ENCODE data around the gene TSSK3. TPM values are rescaled to one million over a fixed set of nuclear protein-coding genes. Genes with fewer than 3 reads are reported as not detected.

The TSSK3 gene
- total RNA-seq, 4 donors from 2014 or later: 1.3 to 1.4 TPM; not detected in 2

- Histone ChIP-seq H3K4me1 (peaks cover 0 to 6% (median 4%) of the 10 kb centered on the region in 4 donors), H3K27ac (no peak overlapping the region), H3K9me3 (no peaks in the 10 kb centered on the region), H3K4me3 (no peak overlapping the region), H3K27me3 (no peaks in the 10 kb centered on the region), H3K36me3 (peaks cover 0 to 77% (median 34%) of the 10 kb centered on the region in 4 donors)
- in situ Hi-C loops (cut with MboI; ENCODE audit: low pct_ligation_motif_present in 1 of 4, low pct_unique_long_range_greater_than_20kb in 1 of 4, low sequenced_read_pairs in 3 of 4): loop anchor here in 1 of 4 donors (25.0 kb wide), 1 partner anchor 175 kb away; the partner anchor contains the start of genes CCDC28B, DCDC2B, EIF3I and IQCC
- 93 to 95% methylated on average over 2 to 13 of the region's 13 CpGs for WGBS, 2 donors (ENCODE audit: low coverage in 1 of 2)
- intact Hi-C loops (cut with DNase I; ENCODE audit: low total_unique reads): no loop called here
- DNase-seq: no peak
- TF ChIP-seq POLR2A (IDR thresholded peaks at IDR 0.05) (no peak), POLR2AphosphoS5 (IDR thresholded peaks at IDR 0.05) (no peak), EP300 (IDR thresholded peaks at IDR 0.05; ENCODE audit: low read depth) (no peak), CTCF (IDR thresholded peaks at IDR 0.05) (no peak)
Measured at GRCh38 chr1:32386676-32387392, 24.5 kb downstream of the TSSK3 start.

- intact Hi-C loops (cut with DNase I; ENCODE audit: low total_unique reads): no loop called here
- in situ Hi-C loops (cut with MboI; ENCODE audit: low pct_ligation_motif_present in 1 of 4, low pct_unique_long_range_greater_than_20kb in 1 of 4, low sequenced_read_pairs in 3 of 4): loop anchor here in 1 of 4 donors (25.0 kb wide), 1 partner anchor 176 kb away; the partner anchor contains the start of genes CCDC28B, DCDC2B, EIF3I and IQCC
- 85 to 90% methylated on average over 3 to 6 of the region's 6 CpGs for WGBS, 2 donors (ENCODE audit: low coverage in 1 of 2)
- Histone ChIP-seq H3K36me3 (peaks cover 0 to 59% (median 26%) of the 10 kb centered on the region in 4 donors), H3K27me3 (no peaks in the 10 kb centered on the region), H3K27ac (no peak overlapping the region), H3K9me3 (no peaks in the 10 kb centered on the region), H3K4me1 (peaks cover 15 to 23% (median 20%) of the 10 kb centered on the region in 4 donors), H3K4me3 (no peak overlapping the region)
- DNase-seq: no peak
- TF ChIP-seq CTCF (IDR thresholded peaks at IDR 0.05) (no peak), POLR2A (IDR thresholded peaks at IDR 0.05) (no peak), POLR2AphosphoS5 (IDR thresholded peaks at IDR 0.05) (no peak), EP300 (IDR thresholded peaks at IDR 0.05; ENCODE audit: low read depth) (no peak)
Measured at GRCh38 chr1:32388641-32389040, 26.3 kb downstream of the TSSK3 start.

- H3K9me3 ChIP-seq: no peaks in the 10 kb centered on the region
- peaks cover 23 to 34% (median 29%) of the 10 kb centered on the region in 4 donors for H3K4me1 ChIP-seq
- intact Hi-C loops (cut with DNase I; ENCODE audit: low total_unique reads) (no loop called here), in situ Hi-C loops (cut with MboI; ENCODE audit: low pct_ligation_motif_present in 1 of 4, low pct_unique_long_range_greater_than_20kb in 1 of 4, low sequenced_read_pairs in 3 of 4) (loop anchor here in 1 of 4 donors (25.0 kb wide), 1 partner anchor 179 kb away; the partner anchor contains the start of genes CCDC28B, DCDC2B, EIF3I and IQCC)
- WGBS, 2 donors (ENCODE audit: low coverage in 1 of 2): 52 to 77% methylated on average over 8 of the region's 8 CpGs
- no peak overlapping the region for H3K4me3 ChIP-seq
- no peaks in the 10 kb centered on the region for H3K27me3 ChIP-seq
- TF ChIP-seq POLR2A (IDR thresholded peaks at IDR 0.05) (no peak), POLR2AphosphoS5 (IDR thresholded peaks at IDR 0.05) (no peak), EP300 (IDR thresholded peaks at IDR 0.05; ENCODE audit: low read depth) (no peak), CTCF (IDR thresholded peaks at IDR 0.05) (no peak)
- H3K27ac ChIP-seq: no peak overlapping the region
- H3K36me3 ChIP-seq: peaks cover 0 to 33% (median 15%) of the 10 kb centered on the region in 4 donors
- DNase-seq: no peak
Measured at GRCh38 chr1:32390904-32391870, 28.8 kb downstream of the TSSK3 start.

Data from transverse colon (tissue), 4 donors.